ENCODE measurements around the gene DIO1.

DNA sequence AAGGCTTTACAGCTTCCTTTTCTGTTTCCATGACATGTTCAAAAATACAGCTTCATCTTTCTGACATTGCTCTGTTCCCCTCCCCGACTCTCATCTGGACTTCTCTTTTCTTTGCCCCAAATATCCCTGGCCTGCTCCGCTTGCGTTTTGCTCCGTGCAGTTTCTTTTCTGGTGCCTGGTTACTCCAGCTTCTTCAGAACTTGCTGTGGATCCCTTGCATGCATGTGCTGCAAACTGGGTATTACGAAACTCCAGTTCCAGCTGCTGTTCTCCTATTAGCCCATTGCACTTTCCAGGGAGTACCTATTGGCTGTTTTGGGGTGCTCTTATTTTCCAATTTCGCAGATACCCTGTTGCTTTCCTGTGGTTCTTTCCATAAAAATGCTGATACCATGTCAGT is 46.0 kb upstream of the DIO1 start:
- TF ChIP-seq, protein P1, sequence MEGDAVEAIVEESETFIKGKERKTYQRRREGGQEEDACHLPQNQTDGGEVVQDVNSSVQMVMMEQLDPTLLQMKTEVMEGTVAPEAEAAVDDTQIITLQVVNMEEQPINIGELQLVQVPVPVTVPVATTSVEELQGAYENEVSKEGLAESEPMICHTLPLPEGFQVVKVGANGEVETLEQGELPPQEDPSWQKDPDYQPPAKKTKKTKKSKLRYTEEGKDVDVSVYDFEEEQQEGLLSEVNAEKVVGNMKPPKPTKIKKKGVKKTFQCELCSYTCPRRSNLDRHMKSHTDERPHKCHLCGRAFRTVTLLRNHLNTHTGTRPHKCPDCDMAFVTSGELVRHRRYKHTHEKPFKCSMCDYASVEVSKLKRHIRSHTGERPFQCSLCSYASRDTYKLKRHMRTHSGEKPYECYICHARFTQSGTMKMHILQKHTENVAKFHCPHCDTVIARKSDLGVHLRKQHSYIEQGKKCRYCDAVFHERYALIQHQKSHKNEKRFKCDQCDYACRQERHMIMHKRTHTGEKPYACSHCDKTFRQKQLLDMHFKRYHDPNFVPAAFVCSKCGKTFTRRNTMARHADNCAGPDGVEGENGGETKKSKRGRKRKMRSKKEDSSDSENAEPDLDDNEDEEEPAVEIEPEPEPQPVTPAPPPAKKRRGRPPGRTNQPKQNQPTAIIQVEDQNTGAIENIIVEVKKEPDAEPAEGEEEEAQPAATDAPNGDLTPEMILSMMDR (conservative IDR thresholded peaks at IDR 0.05; ENCODE audit: low read depth, low read length) = no peak
- no peak for TF ChIP-seq EZH2 (IDR thresholded peaks at IDR 0.05; ENCODE audit: borderline replicate concordance, low read depth, low read length, poor library complexity, severe bottlenecking)

All from A673 (cell line).